Cardiac fibroblast (primary cell): Measurements from ENCODE around the gene KLF15.

Source experiments
- DNase-seq, 2 donors: peaks; one replicate each; pipeline versions ENCODE4 v3.0.0 to v3.0.0-alpha.2; 2010; ENCODE audit warnings: low read depth in 2 of 2
- H3K4me3 ChIP-seq, 2 donors: replicated peaks in 1 of 2; 1 replicate in 1 of 2; 2 replicates in 1 of 2; pipeline ENCODE4 v1.5.1; 2011; ENCODE audit warnings: low read depth in 2 of 2, low read length in 2 of 2, mild to moderate bottlenecking in 2 of 2, moderate library complexity in 1 of 2
- CTCF ChIP-seq: IDR thresholded peaks from one replicate; pipeline ENCODE4 v1.5.1; 2011; ENCODE audit warnings: low read depth, mild to moderate bottlenecking, low read length, inconsistent platforms

The KLF15 gene

GRCh38 chr3:126295407-126295939 is 61.7 kb downstream of the KLF15 start:
- H3K4me3 ChIP-seq, result no peak overlapping the region
- DNase-seq, result no peak
- no peak for TF ChIP-seq CTCF

- no peak for DNase-seq
- no peak overlapping the region for H3K4me3 ChIP-seq
- TF ChIP-seq CTCF, result no peak
These were observed 62.9 kb downstream of the KLF15 start for GRCh38 chr3:126294211-126294808.

GRCh38 chr3:126293370-126294082 is 63.7 kb downstream of the KLF15 start:
- no peak for TF ChIP-seq CTCF
- DNase-seq, result peak; percentile 49 to 68

More at GRCh38 chr3:126293370-126294082, 63.7 kb downstream of the KLF15 start:
- peak overlapping the region in 1 of 2 donors; percentile 4 for H3K4me3 ChIP-seq
